GM12878 (cell line): ENCODE results near the gene SH3BP1. TPM values are rescaled to one million over a fixed set of nuclear protein-coding genes. Genes with fewer than 3 reads are reported as not detected.
A peak's percentile ranks its signal among the peaks of the same experiment; 100 is the strongest.

Experiments
- ATAC-seq: fragments of 200-7000 bp; cut with Tn5 transposase; 3 replicates; pipeline ENCODE4 v1.9.1; 2020; ENCODE audit warnings: mild to moderate bottlenecking, moderate library complexity
- BruUV-seq: library from RNA; stranded (reverse); fragments of 400-500 nt; replicated peaks from 2 replicates; lab custom pipeline; 2021; lab: Mats Ljungman, UMichigan
- CTCF ChIA-PET: fragments of 300-600 bp; sonication (Branson Sonifier 250); formaldehyde crosslinking; extraction: SDS; loops from one replicate; lab custom pipeline; 2021; ENCODE audit warnings: inconsistent platforms; lab: Yijun Ruan, JAX
- POLR2A ChIA-PET: fragments of 350-600 bp; formaldehyde crosslinking; extraction: SDS; loops from one replicate; lab custom pipeline; 2021; ENCODE audit warnings: inconsistent platforms; lab: Charles Lee
- RAD21 ChIA-PET: fragments of 300-600 bp; sonication (Branson Sonifier 250); formaldehyde crosslinking; loops from one replicate; lab custom pipeline; 2023; ENCODE audit warnings: antibody characterized with exemption; ENCODE audit not compliant: unreplicated experiment; lab: Charles Lee
- SMC1A ChIA-PET: fragments of 300-600 bp; sonication (Branson Sonifier 250); formaldehyde crosslinking; loops from one replicate; lab custom pipeline; 2023; ENCODE audit not compliant: unreplicated experiment, uncharacterized antibody; lab: Charles Lee
- DNase-seq: peaks from one replicate; pipeline ENCODE4 v3.0.0-alpha.2; 2011; ENCODE audit warnings: low read depth, low spot score
- FAIRE-seq: peaks from 3 replicates; lab custom pipeline; 2011; peaks lifted over from hg19 to GRCh38; lab: Jason Lieb, UNC
- H2AFZ ChIP-seq: 2 replicates; pipeline ENCODE4 v1.6.0; 2011; ENCODE audit warnings: low read depth, low read length, control low read depth; ENCODE audit not compliant: control insufficient read depth
- H3K27ac ChIP-seq: 2 replicates; pipeline ENCODE4 v1.5.1; 2011; ENCODE audit warnings: control low read depth; ENCODE audit not compliant: control insufficient read depth, insufficient read depth
- H3K27me3 ChIP-seq, 2 experiments: replicated peaks in 1 of 2; 2 replicates each; pipeline versions ENCODE4 v1.6.0 to v1.6.1; 2011; ENCODE audit warnings: low read length in 1 of 2; ENCODE audit not compliant: control insufficient read depth in 2 of 2, insufficient read depth in 2 of 2
- H3K36me3 ChIP-seq, 2 experiments: 2 replicates each; pipeline ENCODE4 v1.5.1; 2011; ENCODE audit warnings: low read length in 1 of 2; ENCODE audit not compliant: control insufficient read depth in 2 of 2, insufficient read depth in 2 of 2
- H3K4me1 ChIP-seq: 2 replicates; pipeline ENCODE4 v1.6.1; 2011; ENCODE audit warnings: mild to moderate bottlenecking, low read length, moderate library complexity, mixed read lengths; ENCODE audit not compliant: control insufficient read depth, insufficient read depth
- H3K4me2 ChIP-seq: 2 replicates; pipeline ENCODE4 v1.6.0; 2011; ENCODE audit warnings: control low read depth; ENCODE audit not compliant: control insufficient read depth, insufficient read depth
- H3K4me3 ChIP-seq: fragments of 200-600 bp; sonication (generic); 2 replicates; pipeline ENCODE4 v1.5.1; 2016
- H3K79me2 ChIP-seq: 2 replicates; pipeline ENCODE4 v1.6.0; 2011; ENCODE audit warnings: low read length; ENCODE audit not compliant: control insufficient read depth, insufficient read depth
- H3K9ac ChIP-seq: 2 replicates; pipeline ENCODE4 v1.8.0; 2011; ENCODE audit warnings: low read length, control low read depth, mixed read lengths; ENCODE audit not compliant: control insufficient read depth, insufficient read depth
- H3K9me3 ChIP-seq: replicated peaks from 3 replicates; pipeline ENCODE4 v1.5.1; 2011; ENCODE audit warnings: mild to moderate bottlenecking, low read length; ENCODE audit not compliant: control insufficient read depth, insufficient read depth
- H4K20me1 ChIP-seq: 2 replicates; pipeline ENCODE4 v1.6.0; 2011; ENCODE audit not compliant: control insufficient read depth, insufficient read depth
- CBFB ChIP-seq: IDR thresholded peaks from 2 replicates; pipeline ENCODE4 v1.6.1; 2016; ENCODE audit warnings: antibody characterized with exemption, low read depth
- POLR2A ChIP-seq: IDR thresholded peaks from 2 replicates; pipeline ENCODE4 v1.6.1; 2011; ENCODE audit warnings: low read depth, mild to moderate bottlenecking, low read length
- ZNF207 ChIP-seq: fragments of 450-650 bp; IDR thresholded peaks from 2 replicates; pipeline ENCODE4 v1.6.1; 2014; ENCODE audit warnings: antibody characterized with exemption, mild to moderate bottlenecking, borderline replicate concordance
- WGBS: methylation state at CpG from one replicate; pipeline ENCODE4 v1.1.6; 2016; ENCODE audit warnings: low lambda C conversion rate; ENCODE audit not compliant: insufficient replicate concordance, insufficient coverage; ENCODE audit errors: missing lambda C conversion rate; 5-methylcytosine and 5-hydroxymethylcytosine counted together
- in situ Hi-C: fragments of 300-500 bp; cut with MboI; formaldehyde crosslinking; loops from 9 replicates; pipeline ENCODE4 v1.14.3; 2018; ENCODE audit warnings: mixed read lengths
- intact Hi-C: fragments of 100-400 bp; cut with micrococcal nuclease; formaldehyde crosslinking; loops from one replicate; pipeline ENCODE4 v1.14.2; 2022; ENCODE audit not compliant: unreplicated experiment
- polyA plus RNA-seq, 11 experiments: library from polyadenylated mRNA; depleted of rRNA in 4 of 11; unstranded in 6 of 11; stranded (reverse) in 5 of 11; fragments of >200 nt; fragmentation: Nextera tagmentation in 4 of 11; fragmentation: Illumina TruSeq in 1 of 11; extraction: Ambion mirVana in 4 of 11; extraction: Trizol in 1 of 11; gene quantifications; 1 replicate in 1 of 11; 2 replicates in 10 of 11; pipeline versions ENCODE4 v1.2.1 to v1.2.3, GENCODE V29; 2011 to 2016; ENCODE audit warnings: inconsistent platforms in 2 of 11, missing spikeins in 2 of 11, low read depth in 1 of 11
- total RNA-seq, 4 experiments: library from RNA; depleted of rRNA in 3 of 4; stranded (reverse); fragments of >200 nt in 3 of 4; fragmentation: Illumina TruSeq in 1 of 4; extraction: Trizol in 1 of 4; gene quantifications; 2 replicates each; pipeline versions ENCODE4 v1.2.1 to v1.2.3, GENCODE V29; 2013 to 2021
- TF ChIP-seq, protein P1 (sequence below): fragments of 450-650 bp; IDR thresholded peaks from 2 replicates; pipeline ENCODE4 v1.6.1; 2018; ENCODE audit warnings: mild to moderate bottlenecking, low read depth, moderate library complexity; ENCODE audit not compliant: partially characterized antibody

SH3BP1 gene
- total and polyA plus RNA-seq, 10 of the 15 experiments (the other 5 are each of a cell fraction or from before 2014, with no cell fraction given) = 0.29 to 70.5 (median 22.5) TPM

- TF ChIP-seq, protein P1, sequence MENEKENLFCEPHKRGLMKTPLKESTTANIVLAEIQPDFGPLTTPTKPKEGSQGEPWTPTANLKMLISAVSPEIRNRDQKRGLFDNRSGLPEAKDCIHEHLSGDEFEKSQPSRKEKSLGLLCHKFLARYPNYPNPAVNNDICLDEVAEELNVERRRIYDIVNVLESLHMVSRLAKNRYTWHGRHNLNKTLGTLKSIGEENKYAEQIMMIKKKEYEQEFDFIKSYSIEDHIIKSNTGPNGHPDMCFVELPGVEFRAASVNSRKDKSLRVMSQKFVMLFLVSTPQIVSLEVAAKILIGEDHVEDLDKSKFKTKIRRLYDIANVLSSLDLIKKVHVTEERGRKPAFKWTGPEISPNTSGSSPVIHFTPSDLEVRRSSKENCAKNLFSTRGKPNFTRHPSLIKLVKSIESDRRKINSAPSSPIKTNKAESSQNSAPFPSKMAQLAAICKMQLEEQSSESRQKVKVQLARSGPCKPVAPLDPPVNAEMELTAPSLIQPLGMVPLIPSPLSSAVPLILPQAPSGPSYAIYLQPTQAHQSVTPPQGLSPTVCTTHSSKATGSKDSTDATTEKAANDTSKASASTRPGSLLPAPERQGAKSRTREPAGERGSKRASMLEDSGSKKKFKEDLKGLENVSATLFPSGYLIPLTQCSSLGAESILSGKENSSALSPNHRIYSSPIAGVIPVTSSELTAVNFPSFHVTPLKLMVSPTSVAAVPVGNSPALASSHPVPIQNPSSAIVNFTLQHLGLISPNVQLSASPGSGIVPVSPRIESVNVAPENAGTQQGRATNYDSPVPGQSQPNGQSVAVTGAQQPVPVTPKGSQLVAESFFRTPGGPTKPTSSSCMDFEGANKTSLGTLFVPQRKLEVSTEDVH = no peak
- TF ChIP-seq ZNF207 (no peak), POLR2A (no peak), CBFB (no peak)
- BruUV-seq = no TSS peak
- in situ Hi-C loops = loop anchor here (5.0 kb wide), 1 partner anchor 54 kb away; no protein-coding TSS in a partner anchor
- Histone ChIP-seq H3K4me3 (no peak overlapping the region), H3K9me3 (no peaks in the 10 kb centered on the region), H3K4me1 (peaks cover 23% of the 10 kb centered on the region), H4K20me1 (no peaks in the 10 kb centered on the region), H3K9ac (no peak overlapping the region), H3K27ac (peak overlapping the region; percentile 23; the same call in 1 of the 2 replicates), H3K36me3 (peaks cover 2% of the 10 kb centered on the region in 2 experiments; a peak in 1 of 4 replicates), H3K4me2 (0 out of 2 replicates have a peak overlapping the region, but pooled peaks have one; percentile 22), H3K79me2 (peaks cover 17% of the 10 kb centered on the region), H3K27me3 (no peaks in the 10 kb centered on the region), H2AFZ (peak overlapping the region; percentile 73; the same call in 1 of the 2 replicates)
- SMC1A ChIA-PET = interaction anchor here (0.9 to 10.9 kb wide), 7 partner anchors 20 to 74 kb away, joined by 3 to 157 read pairs (median 10); partner anchors contain the start of gene PDXP
- no peak for DNase-seq
- intact Hi-C loops = loop anchor here (1.0 to 5.0 kb wide), 5 partner anchors 20 to 144 kb away; no protein-coding TSS in a partner anchor
- ATAC-seq = no peak
- FAIRE-seq = no peak
- POLR2A ChIA-PET = interaction anchor here (0.8 to 14.0 kb wide), 10 partner anchors 10 to 91 kb away, joined by 3 to 209 read pairs (median 5); partner anchors contain the start of gene PDXP
- CTCF ChIA-PET = interaction anchor here (0.7 to 19.9 kb wide), 14 partner anchors 8 to 183 kb away, joined by 3 to 414 read pairs (median 6); partner anchors contain the start of genes GCAT, GGA1, PDXP and SH3BP1
- 4% methylated on average over 2 of the region's 2 CpGs for WGBS
- RAD21 ChIA-PET = interaction anchor here (0.8 to 7.6 kb wide), 10 partner anchors 9 to 73 kb away, joined by 3 to 164 read pairs (median 6); partner anchors contain the start of genes GGA1, PDXP and SH3BP1
Measured at GRCh38 chr22:37681001-37681424, 41.5 kb downstream of the SH3BP1 start.
